GM19455 (cell line): ENCODE data around the gene RYR2.
A peak's percentile ranks its signal among the peaks of the same experiment; 100 is the strongest.
"Not testable (repeated sequence)": the region's sequence is repeated elsewhere in the genome, so short reads cannot be mapped to it uniquely, and the experiment has no call there.

Source experiments
- ATAC-seq: cut with Tn5 transposase; IDR thresholded peaks from one replicate; pipeline ENCODE4 v1.9.1; 2021; ENCODE audit not compliant: unreplicated experiment

Gene RYR2

DNA sequence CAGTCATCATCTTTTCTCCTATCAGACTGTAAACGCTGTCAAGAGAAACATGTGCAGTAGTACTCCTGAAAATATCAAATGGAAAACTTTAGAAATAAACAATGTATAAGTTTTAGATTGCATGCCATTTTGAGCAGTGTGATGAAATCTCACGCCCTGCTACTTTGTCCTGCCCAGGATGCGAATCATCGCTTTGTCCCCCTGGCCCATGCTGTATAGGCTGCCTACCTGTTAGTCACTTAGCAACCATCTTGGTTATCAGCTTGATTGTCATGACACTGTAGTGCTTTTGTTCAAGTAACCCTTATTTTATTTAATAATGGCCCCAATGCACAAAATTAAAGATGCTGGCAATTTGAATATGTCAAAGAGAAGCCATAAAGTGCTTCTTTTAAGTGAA, 485.8 kb downstream of the RYR2 start:
- no peak for ATAC-seq

DNA sequence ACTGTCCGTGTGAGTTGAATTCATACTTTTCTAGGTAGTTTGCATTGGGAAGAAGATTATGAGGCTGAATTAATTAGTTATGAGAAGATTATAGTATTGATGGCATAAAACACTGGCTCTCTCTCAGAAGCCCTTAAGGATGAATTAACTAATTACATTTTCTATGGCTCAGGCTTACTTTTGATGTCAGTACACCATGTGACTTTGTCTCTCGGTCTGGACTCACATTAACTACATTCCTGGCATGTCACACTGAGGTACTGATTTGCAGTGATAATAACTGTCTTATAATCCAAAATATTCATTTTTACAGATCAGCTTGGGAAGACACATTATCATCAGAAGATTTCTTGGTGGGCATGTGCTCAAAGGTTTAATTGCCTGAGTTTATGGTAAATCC, 486.6 kb downstream of the RYR2 start:
- no peak for ATAC-seq

GRCh38 chr1:237539055-237539454, 497.1 kb downstream of the RYR2 start:
- no peak for ATAC-seq

GRCh38 chr1:237542525-237543418, 500.8 kb downstream of the RYR2 start:
- ATAC-seq: no peak

- ATAC-seq: no peak
Measured at GRCh38 chr1:237553078-237553477, 511.1 kb downstream of the RYR2 start.

GRCh38 chr1:237556911-237557310, 514.9 kb downstream of the RYR2 start:
- ATAC-seq: no peak

DNA sequence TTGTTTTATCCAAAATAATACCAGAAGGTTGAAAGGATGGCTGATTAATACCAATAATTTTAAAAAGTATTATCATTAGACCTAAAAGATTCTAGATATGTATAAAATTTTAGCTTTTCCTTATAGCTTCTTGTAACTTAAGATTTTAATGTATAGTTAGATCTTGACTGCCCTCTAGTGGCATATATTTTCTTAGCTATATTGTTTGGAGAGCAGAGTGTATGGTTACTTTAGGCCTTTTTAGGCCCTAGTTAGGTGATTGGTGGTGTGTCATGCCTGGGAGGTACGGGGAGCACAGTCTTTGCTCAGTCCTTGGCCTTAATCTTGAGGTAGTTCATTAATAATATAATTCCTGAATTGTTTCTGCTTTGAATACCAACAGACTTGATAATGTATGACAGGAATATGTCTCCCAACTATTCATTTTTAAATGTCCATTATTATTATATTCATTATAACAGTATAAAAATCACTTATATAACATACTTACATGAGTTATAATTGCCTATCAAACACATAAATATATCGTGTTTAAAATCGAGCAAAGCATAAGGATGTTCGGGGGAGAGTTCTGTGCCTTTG, 520.3 kb downstream of the RYR2 start:
- peak; percentile 75 for ATAC-seq

DNA sequence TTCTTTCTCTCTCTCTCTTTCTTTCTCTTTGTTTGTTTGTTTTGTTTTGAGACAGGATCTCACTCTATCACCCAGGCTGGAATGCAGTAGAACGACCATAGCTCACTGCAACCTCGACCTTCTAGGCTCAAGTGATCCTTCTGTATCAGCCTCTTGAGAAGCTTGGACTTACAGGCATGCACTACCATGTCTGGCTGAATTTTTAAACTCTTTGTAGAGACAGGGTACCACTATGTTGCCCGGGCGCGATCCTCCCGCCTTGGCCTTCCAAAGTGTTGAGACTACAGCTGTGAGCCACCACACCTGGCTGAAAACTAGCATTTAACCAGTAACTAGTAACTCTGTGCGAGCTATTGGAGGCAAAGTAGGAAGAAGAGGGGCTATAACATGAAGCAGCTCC, 523.3 kb downstream of the RYR2 start:
- no peak for ATAC-seq

DNA sequence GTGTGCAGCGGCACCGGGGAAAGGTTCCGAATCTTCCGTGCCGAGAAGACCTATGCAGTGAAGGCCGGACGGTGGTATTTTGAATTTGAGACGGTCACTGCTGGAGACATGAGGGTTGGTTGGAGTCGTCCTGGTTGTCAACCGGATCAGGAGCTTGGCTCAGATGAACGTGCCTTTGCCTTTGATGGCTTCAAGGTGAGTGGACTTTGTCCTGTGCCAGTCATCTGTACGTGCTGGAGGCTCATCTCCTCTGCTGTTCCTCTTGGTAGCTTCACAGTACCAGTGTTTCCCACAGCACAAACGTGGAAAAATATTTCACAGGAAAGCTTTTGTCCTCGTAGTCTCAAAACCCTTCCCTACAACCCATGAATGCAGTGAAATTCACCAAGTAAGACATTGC, 524.6 kb downstream of the RYR2 start:
- ATAC-seq: no peak

DNA sequence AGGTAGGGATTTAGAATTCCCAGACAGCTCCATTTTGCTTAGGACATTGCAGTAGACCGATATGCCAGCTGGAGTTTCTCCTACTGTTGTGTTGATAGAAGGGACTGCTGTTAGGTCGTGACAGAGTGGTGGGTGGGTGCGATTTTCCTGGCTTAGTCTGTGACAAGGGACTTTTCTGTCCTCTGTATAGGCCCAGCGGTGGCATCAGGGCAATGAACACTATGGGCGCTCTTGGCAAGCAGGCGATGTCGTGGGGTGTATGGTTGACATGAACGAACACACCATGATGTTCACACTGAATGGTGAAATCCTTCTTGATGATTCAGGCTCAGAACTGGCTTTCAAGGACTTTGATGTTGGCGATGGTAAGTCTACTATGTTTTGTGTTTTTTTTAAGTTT, 527.0 kb downstream of the RYR2 start:
- no peak for ATAC-seq

DNA sequence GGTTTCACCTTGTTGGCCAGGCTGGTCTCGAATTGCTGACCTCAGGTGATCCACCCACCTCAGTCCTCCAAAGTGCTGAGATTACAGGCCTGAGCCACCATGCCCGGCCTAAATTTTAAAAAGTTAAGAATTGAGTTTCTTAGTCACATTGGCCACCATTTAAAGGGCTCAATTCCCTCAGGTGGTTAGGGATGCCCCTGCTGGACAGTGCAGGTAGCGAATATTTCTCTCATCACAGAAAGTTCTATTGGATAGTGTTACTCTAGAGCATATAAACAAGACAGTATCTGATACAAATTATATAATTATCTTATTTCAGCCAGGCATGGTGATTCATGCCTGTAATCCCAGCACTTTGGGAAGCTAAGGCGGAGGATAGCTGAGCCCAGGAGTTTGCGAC, 528.5 kb downstream of the RYR2 start:
- no peak for ATAC-seq

GRCh38 chr1:237574536-237574935, 532.6 kb downstream of the RYR2 start:
- no peak for ATAC-seq

DNA sequence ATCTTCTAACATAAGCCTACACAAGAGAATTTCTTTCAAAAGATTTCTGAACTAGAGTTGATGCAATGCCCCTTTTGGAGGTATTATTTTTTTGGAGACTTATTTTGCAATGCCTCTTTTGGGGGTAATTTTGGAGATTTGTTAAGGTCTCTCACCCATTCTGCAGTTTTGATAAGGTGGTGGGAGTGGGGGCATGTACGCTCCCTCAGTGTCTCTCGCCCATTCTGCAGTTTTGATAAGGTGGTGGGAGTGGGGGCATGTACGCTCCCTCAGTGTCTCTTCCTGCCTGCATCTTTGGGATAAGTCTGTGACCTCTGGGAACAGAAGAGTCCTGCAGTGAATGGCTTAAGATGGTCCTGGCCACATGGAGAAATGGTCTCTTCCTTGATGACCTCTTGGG, 536.6 kb downstream of the RYR2 start:
- ATAC-seq: no peak

DNA sequence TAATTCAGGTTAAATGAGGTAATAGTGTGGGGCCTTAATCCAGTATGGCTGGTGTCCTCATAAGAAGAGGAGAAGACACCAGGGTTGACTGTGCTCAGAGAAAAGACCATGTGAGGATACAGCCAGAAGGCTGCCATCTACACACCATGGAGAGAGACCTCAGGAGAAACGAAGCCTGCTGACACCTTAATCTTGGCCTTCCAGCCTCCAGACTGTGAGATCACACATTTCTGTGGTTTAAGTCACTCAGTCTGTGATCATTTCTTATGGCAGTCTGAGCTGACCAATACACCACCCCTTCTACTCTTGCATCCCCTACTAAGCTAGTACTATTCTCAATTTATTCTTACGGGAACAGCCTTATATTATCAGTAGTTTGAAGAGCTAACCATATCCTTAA, 538.7 kb downstream of the RYR2 start:
- ATAC-seq: no peak

GRCh38 chr1:237583270-237583669, 541.3 kb downstream of the RYR2 start:
- no peak for ATAC-seq

GRCh38 chr1:237583756-237584155, 541.8 kb downstream of the RYR2 start:
- ATAC-seq: no peak

DNA sequence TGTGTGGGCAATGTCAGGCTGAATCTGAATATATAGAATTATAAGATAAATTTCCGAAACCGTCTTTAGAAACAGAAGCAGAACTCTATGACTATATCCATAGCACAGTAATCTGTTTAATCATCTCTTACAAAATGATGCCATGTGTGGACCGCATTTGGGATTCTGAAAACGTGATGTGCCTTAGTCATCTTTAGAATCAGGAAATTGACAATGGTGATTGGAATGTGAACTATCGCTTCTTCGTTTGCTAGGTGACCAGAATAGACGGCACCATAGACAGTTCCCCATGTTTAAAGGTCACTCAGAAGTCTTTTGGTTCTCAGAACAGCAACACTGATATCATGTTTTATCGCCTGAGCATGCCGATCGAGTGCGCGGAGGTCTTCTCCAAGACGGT, 548.4 kb downstream of the RYR2 start:
- ATAC-seq: no peak

- ATAC-seq: no peak
Measured at GRCh38 chr1:237591353-237591752, 549.4 kb downstream of the RYR2 start.

GRCh38 chr1:237603036-237603568, 561.1 kb downstream of the RYR2 start:
- not testable (repeated sequence) for ATAC-seq

GRCh38 chr1:237608433-237608832, 566.4 kb downstream of the RYR2 start:
- no peak for ATAC-seq

DNA sequence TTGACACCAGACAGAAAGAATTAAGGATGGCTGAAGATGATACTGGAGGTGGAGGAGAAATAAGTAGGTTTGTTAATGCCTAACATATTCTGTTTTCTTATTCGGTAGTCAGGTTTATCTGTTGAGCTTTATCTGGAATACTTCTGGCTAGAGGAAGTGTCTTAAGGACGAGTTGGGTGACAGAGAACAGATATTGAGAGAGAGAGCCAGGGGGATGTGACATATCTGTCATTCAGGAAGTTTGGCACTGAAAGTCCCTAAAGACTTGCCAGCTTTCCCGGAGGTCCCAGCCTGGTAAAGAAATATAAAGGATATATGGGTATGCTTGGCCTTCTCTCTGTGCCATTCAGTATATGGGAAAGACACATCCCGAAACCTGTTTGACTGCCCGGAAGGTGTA, 568.2 kb downstream of the RYR2 start:
- no peak for ATAC-seq

GRCh38 chr1:237613984-237614383, 572.0 kb downstream of the RYR2 start:
- no peak for ATAC-seq
